ENCODE data around the gene NTN1.
"Not testable (repeated sequence)": the region's sequence is repeated elsewhere in the genome, so short reads cannot be mapped to it uniquely, and the experiment has no call there.

GRCh38 chr17:9151740-9152139, 130.4 kb downstream of the NTN1 start:
- not testable (repeated sequence) for TF ChIP-seq TAF1 (IDR thresholded peaks at IDR 0.05; ENCODE audit: low read depth); EZH2 (IDR thresholded peaks at IDR 0.05; ENCODE audit: borderline replicate concordance, insufficient read depth, low read length, poor library complexity, severe bottlenecking); CTCF (IDR thresholded peaks at IDR 0.05; ENCODE audit: poor library complexity, severe bottlenecking); EP300 (conservative IDR thresholded peaks at IDR 0.05; ENCODE audit: poor library complexity, severe bottlenecking); POLR2AphosphoS5 (IDR thresholded peaks at IDR 0.05); RAD21 (conservative IDR thresholded peaks at IDR 0.05); REST (IDR thresholded peaks at IDR 0.05; ENCODE audit: borderline replicate concordance)

Data from neural cell (in vitro differentiated cells).